Activated CD4-positive, alpha-beta T cell treated with anti-CD3 and anti-CD28 coated beads, Interleukin-10, Interleukin-2, amounts not matched to agents 100 ng/mL and 50 ng/mL, durations not matched to agents 16 hours and 8 hours (primary cell): ENCODE measurements around the gene DKKL1.
A peak's percentile ranks its signal among the peaks of the same experiment; 100 is the strongest.
"Not testable (repeated sequence)": the region's sequence is repeated elsewhere in the genome, so short reads cannot be mapped to it uniquely, and the experiment has no call there.

Experiments
- DNase-seq: peaks from one replicate; pipeline ENCODE4 v3.0.0-alpha.2; 2020

Gene DKKL1

GRCh38 chr19:49364083-49364737, 533 bp downstream of the DKKL1 start:
- DNase-seq = no peak

- no peak for DNase-seq
Observed at GRCh38 chr19:49366110-49366509, 2.4 kb downstream of the DKKL1 start.

GRCh38 chr19:49368711-49369358, 5.2 kb downstream of the DKKL1 start:
- no peak for DNase-seq

- DNase-seq = no peak
Observed at GRCh38 chr19:49371184-49371583, 7.5 kb downstream of the DKKL1 start.

- not testable (repeated sequence) for DNase-seq
Observed at GRCh38 chr19:49373174-49373573, 9.5 kb downstream of the DKKL1 start.

GRCh38 chr19:49374665-49375434, 11.2 kb downstream of the DKKL1 start:
- DNase-seq = no peak

- DNase-seq = no peak
Observed at GRCh38 chr19:49378512-49378911, 14.8 kb downstream of the DKKL1 start.

- no peak for DNase-seq
Observed at GRCh38 chr19:49380391-49380790, 16.7 kb downstream of the DKKL1 start.

- no peak for DNase-seq
Observed at GRCh38 chr19:49382639-49383038, 19.0 kb downstream of the DKKL1 start.

GRCh38 chr19:49383599-49383998, 19.9 kb downstream of the DKKL1 start:
- DNase-seq = no peak

GRCh38 chr19:49387936-49388372, 24.3 kb downstream of the DKKL1 start, which contains the start of gene KASH5:
TSS of gene KASH5 (plus strand) at chr19:49388249. CDS start at chr19:49390884, 2,635 bp downstream.
- DNase-seq = peak; percentile 68

- no peak for DNase-seq
Observed at GRCh38 chr19:49389406-49389805, 25.7 kb downstream of the DKKL1 start.

GRCh38 chr19:49390131-49390928, 26.7 kb downstream of the DKKL1 start:
- no peak for DNase-seq

- DNase-seq = no peak
Observed at GRCh38 chr19:49390929-49391359, 27.3 kb downstream of the DKKL1 start.

- DNase-seq = peak; percentile 85
Observed at GRCh38 chr19:49391581-49392399, 28.1 kb downstream of the DKKL1 start.

GRCh38 chr19:49393881-49394280, 30.2 kb downstream of the DKKL1 start:
- DNase-seq = no peak

- DNase-seq = no peak
Observed at GRCh38 chr19:49395581-49396407, 32.1 kb downstream of the DKKL1 start.

GRCh38 chr19:49396738-49397505, 33.2 kb downstream of the DKKL1 start:
- no peak for DNase-seq

GRCh38 chr19:49398001-49398615, 34.4 kb downstream of the DKKL1 start:
- no peak for DNase-seq

- DNase-seq = no peak
Observed at GRCh38 chr19:49398931-49399330, 35.3 kb downstream of the DKKL1 start.
